NT2/D1 (cell line): Measurements from ENCODE around the gene PELI2.

Experiments used
- SUZ12 ChIP-seq: IDR thresholded peaks from 2 replicates; pipeline ENCODE4 v1.6.1; 2011; ENCODE audit not compliant: insufficient read length, insufficient read depth; ENCODE audit errors: extremely low read depth
- YY1 ChIP-seq: IDR thresholded peaks from 2 replicates; pipeline ENCODE4 v1.6.1; 2011; ENCODE audit not compliant: insufficient read length, insufficient read depth
- ZNF274 ChIP-seq: IDR thresholded peaks from 2 replicates; pipeline ENCODE4 v1.6.1; 2011; ENCODE audit warnings: mild to moderate bottlenecking, low read depth, low read length

DNA sequence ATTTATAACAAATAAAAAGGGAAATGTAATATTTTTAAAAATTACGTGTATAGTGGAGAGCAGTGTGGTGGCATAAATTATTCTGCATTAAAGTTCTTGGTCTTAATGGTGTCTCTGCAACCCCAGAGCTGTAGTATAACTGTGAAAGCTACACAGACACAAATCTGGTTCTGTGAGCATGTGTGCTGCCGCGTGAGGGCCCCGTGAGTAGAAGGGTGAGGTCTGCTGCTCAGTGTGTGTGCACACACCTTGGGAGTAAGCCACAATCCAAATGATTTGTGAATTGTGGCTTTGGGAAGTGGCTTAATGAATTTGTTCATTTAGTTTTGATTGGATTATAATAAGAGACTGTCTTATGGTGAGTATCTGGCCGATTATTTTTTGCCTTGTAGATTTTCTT is 16.8 kb downstream of the PELI2 start:
- TF ChIP-seq ZNF274 (no peak), SUZ12 (no peak), YY1 (no peak)
